IPS DF 19.7 (cell line): ENCODE measurements around the gene ZNF718.
A peak's percentile ranks its signal among the peaks of the same experiment; 100 is the strongest.
"Not testable (repeated sequence)": the region's sequence is repeated elsewhere in the genome, so short reads cannot be mapped to it uniquely, and the experiment has no call there.

ENCODE experiments used
- DNase-seq: peaks from one replicate; pipeline ENCODE4 v3.0.0-alpha.2; 2013; ENCODE audit warnings: low read depth, low spot score

ZNF718 gene

DNA sequence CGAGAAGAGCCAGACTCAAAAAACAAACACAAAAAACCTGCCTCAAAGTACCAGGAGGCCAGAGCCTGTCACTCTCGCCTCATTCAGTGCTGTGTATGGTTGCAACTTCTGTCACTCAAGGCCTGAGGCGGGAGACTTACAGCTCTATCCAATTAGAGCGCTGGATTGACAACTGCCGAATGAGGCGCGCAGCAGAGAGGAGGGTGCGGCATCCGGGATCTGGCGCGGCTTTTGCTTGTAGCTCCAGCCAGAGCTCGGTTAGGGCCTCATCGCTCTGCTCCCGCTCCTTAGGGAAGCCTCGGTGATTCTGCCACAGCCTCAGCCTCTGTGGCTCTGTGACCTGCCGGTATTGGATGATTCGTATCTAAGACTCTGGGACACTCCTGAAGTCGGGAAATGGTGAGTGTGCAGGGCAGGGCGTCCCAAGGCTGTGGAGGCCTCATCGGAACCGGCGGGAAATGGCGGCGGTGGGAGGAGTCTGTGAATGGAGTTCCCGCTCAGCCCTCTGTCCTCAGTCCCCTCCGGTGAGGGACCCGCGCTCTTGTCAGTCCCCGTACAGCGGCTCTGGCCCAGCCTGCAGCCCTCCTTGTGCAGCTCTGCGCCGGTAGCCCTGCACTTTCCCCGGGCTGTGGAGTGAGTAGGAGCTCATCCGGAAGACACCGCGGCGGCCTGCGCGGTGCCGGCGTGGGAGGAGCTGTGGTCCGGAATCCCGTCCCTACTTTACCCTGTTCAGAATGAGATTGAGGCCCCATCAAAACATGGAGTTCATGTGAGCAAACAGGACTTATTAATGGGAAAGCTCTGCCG, at the start of gene ZNF718:
Gene ZNF718 (plus strand): TSS at position 227 of the 807 bp plus-strand sequence. CDS start 170 bp downstream, at position 397.
- peak; percentile 95 for DNase-seq

DNA sequence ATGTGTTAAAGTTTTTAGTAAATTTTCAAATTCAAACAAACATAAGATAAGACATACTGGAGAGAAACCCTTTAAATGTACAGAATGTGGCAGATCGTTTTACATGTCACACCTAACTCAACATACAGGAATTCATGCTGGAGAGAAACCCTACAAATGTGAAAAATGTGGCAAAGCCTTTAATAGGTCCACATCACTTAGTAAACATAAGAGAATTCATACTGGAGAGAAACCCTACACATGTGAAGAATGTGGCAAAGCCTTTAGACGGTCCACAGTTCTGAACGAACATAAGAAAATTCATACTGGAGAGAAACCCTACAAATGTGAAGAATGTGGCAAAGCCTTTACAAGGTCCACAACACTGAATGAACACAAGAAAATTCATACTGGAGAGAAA, 38.4 kb upstream of the ZNF718 start:
- DNase-seq: no peak

DNA sequence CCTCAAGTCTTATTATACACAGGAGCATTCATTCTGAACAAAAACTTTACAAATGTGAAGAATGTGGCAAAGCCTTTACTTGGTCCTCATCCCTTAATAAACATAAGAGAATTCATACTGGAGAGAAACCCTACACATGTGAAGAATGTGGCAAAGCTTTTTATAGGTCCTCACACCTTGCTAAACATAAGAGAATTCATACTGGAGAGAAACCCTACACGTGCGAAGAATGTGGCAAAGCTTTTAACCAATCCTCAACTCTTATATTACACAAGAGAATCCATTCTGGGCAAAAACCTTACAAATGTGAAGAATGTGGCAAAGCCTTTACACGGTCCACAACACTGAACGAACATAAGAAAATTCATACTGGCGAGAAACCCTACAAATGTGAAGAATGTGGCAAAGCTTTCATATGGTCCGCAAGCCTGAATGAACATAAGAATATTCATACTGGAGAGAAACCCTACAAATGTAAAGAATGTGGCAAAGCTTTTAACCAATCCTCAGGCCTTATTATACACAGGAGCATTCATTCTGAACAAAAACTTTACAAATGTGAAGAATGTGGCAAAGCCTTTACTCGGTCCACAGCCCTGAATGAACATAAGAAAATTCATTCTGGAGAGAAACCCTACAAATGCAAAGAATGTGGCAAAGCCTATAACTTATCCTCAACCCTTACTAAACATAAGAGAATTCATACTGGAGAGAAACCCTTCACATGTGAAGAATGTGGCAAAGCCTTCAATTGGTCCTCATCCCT, 37.6 kb upstream of the ZNF718 start:
- not testable (repeated sequence) for DNase-seq

DNA sequence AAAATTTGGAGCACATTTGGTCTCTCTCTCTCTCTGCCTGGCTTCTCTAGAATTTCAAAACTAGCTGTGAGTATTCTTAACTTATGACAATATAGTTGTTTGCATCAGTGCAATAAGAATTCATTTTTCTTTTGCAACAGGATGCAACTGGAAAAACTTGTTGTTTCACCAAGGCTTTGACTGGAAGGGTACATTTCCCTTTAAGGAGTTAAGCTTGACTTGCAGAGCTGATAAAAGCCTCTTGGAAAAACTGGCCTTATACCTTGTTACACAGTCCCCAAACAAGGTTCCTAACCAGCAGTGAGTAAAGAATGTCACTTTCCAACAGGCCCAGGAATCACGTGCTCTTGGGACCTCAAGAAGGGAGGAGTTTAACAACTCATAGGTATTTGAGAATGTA, 25.9 kb upstream of the ZNF718 start:
- no peak for DNase-seq

DNA sequence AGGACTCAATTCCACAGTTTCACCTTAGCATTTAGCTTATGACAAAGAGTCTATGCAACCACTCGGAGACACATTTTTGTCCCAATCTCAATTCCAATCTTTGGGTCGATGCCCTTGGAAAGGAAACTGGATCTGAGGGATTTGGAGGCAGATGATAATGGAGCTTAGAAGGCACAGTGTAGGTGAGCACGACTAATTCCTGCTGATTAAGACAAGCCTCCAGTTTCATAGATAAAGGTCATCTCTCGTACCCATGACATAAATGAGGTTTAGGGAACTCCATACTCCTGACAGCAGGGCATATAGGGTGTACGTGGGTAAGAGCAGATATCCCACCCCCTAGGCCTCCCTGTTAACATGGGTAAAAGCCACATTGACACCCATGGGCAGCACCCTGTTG, 24.4 kb upstream of the ZNF718 start:
- no peak for DNase-seq

DNA sequence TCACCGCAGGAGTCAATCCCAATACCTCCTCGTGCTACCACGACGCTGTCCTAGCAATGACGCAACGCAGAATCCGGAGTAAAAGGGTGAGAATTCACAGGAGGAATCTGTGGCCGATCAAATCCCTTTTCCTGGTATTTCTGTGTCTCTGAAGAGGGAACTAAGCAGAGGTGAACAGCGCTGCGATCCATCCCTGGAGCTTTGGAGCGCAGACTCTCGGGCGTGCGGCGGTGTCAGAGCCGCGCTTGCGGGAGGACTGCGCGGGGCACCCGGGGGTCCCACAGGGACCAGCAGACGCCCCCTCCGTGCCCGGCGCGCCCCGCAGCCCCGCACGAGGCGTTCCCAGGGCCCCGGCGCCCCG, 17.2 kb upstream of the ZNF718 start:
- DNase-seq: no peak

DNA sequence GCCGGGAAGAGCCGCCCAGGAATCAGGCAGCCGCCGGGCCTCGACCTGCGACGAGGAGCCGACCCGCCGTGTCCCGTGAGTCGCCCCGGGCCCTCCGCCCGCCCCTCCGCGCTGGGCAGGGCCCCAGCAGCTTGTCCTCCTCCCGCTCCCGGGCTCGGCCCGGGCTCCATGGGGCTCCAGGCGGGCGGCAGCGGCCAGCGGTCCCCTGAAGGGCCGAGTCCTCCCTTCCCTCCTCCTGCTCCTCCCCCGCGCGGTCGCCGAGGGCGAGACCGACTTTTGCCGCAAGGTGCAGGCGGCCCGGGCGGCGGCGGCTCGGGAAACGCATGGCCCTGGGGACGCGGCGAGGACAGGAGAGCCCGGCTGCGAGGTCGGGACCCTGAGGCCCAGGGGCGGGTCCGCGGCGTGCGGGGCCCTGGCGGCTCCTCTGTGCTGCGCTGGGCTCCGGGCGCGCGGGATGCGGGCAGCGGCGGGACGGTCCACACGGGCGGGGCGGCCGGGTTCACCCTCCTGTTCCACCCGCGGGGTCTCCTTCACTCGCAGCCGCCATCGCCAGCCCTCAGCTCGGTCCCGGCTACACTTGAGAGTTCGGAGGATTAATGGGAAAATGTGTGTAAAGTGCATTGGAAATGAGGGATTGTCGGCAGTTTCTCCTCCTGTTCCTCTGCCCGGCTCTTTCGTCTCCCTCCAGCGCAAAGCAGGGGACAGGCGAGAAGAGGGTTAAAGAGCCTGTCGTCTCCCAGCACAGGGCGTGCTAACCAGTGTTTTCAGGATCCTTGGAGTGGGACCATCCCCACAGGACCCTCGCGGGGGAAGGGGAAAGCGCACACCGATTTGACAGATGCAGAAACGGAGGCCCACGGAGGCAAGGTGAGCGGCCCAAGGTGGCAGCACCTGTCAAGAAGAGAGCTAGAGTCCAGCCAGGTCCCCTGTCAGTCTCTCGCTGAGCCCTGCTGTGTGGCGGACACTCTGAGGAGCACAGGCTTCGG, 16.6 kb upstream of the ZNF718 start:
- DNase-seq: no peak

DNA sequence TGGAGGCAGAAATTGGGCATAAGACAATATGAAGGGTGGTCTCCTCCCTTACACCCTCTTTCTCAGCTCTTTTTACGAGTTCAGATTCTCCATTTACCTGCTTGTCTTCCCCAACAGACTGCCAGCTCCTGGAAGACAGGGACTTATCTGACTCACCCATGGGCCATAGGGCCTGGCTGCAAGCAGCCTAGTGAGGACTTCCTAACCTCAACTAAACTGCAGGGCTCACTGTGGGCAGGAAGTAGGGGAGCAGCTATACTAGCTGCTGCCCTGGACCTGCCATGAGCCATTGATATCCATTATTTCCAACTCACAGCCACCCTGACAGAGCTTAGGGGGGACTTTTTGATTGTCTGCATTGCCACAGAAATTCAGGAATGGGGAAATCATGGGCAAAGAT, 11.5 kb upstream of the ZNF718 start:
- DNase-seq: no peak

DNA sequence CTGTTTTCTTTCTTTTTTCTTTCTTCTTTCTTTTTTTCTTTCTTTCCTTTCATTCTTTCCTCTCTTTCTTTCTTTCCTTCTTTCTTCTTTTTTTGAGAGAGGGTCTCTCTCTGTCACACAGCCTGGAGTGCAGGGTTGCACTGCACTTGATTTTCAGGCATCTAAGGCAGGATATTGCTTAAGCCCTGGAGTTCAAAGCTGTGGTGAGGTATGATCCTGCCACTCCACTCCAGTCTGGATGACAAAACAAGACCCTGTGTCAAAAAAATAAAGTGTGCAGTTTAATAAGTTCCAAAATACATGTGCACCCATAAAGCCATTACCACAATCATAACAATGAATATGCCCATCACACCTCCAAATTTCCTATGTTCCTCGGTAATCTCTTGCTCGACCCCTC, 10.6 kb upstream of the ZNF718 start:
- no peak for DNase-seq

DNA sequence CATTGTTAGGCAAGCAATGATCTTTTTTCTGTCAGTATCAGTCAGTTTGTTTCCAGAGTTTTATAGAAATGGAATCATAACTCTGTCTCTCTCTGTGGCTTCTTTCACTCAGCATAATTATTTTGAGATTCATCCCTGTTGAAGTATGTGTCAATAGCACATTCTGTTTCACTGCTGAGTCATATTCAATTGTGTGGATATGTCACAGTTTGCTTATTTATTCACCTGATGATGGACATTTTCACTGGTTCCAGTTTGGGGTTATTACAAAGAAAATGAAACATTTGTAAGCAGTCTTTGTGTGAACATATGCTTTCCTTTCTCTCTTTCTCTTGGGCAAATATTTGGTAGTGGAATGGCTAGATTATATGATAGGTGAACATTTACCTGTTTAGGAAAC, 10.2 kb upstream of the ZNF718 start:
- DNase-seq: no peak

DNA sequence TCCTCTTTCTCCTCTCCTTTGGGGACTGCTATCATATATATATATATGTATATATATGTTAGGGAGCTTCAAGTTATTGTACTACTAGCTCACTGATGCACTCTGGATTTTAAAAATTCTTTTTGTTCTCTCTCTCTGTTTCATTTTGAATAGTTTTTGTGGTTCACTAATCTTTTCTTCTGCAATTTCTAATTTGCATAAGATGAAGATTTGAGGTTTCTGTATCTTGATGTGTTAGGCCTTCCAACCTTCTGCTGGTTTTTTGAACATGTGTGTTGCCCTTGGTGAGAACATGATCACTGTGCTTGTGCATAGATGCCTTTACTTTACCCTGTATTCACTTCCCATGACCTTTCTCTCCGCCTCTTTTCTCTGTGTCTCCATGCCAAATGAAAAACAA, 7.8 kb upstream of the ZNF718 start:
- no peak for DNase-seq

DNA sequence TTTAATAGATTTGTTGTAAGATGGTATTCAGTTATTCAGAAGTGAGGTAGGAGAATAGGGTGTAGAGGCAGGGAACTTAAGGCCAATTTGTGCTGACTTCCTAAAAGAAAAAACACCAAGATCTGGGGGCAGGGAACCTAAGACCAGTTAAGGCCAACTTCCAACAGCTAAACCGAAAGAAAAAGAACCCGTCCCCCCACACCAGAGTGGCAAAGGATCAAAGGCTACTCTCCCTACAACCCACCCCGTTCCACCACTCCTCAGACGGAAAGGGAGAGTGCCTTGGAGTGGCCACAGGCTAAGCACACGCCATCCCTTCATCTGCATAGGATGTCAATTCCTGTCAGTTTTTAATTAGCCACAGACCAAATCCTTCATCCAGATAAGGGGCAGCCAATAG, 3.7 kb upstream of the ZNF718 start:
- DNase-seq: no peak

DNA sequence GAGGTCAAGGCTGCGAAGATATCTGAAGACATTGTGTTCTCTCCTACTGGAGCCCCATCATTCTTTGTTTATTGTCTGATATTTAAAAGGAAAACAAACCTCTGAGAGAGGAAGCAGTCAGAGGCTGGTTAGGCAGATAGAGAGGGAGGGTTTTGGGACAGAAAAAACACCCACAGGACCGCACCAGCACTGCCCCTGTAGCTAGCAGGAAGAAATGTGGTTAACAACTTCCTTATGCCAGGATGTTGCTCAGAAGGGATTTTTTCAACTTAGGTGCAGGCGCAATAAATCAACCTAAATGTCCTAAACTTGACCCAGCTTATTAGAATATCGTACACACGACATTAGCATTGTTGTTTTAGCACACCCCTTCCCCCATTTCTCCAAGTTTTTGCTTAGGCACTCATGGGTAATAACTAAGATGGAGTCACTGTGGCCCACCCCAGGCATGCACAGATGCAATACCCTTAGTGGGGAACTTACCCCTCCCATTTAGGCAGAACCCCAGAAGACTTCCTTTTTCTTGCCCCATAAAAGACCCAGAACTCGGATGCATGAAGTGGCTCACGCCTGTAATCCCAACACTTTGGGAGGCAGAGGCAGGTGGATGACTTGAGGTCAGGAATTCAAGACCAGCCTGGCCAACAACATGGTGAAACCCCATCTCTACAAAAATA, 2.8 kb upstream of the ZNF718 start:
- no peak for DNase-seq

DNA sequence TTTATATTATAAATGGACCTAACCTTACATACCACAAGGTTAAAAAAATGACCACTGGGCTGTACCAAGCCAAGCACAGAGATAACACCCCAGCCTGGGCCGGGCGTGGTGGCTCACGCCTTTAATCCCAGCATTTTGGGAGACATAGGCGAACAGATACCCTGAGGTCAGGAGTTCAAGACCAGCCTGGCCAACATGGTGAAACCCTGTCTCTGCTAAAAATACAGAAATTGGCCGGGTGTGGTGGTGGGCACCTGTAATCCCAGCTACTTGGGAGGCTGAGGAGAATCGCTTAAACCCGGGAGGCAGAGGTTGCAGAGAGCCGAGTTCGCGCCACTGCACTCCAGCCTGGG, 403 bp upstream of the ZNF718 start:
- DNase-seq: not testable (repeated sequence)

DNA sequence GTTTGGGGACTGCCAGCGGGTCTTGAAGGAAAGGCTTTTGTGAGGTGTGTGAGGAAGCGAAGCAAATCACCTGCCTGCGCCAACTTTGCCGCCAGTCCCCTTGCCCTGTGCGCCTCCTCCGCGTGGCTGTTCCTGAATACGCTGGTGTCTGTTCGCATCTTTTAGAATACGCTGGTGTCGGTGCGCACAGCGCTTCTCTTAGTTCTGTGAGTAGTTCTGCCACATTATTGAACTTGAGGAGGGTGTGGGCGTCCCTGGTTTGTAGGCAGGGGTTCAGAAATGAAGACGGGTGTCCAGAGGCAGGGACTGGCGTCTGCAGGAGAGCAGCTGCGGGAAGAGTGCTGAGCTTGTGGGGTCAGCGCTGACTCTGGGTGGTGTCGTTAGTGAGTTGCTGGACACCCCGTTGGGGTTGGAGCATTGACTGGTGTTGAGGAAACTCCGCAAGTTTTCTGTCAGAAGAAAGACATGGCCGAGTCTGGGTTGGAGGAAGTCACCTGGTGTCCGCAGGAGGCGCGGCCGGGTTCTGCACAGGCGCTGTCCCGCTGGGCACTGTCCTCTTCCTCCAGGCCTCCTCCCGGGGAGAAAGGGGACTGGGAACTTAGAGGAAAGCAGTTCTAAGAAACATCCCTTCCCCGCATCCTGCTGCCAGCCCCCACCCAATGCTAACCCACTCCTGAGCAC, 930 bp downstream of the ZNF718 start:
- no peak for DNase-seq

DNA sequence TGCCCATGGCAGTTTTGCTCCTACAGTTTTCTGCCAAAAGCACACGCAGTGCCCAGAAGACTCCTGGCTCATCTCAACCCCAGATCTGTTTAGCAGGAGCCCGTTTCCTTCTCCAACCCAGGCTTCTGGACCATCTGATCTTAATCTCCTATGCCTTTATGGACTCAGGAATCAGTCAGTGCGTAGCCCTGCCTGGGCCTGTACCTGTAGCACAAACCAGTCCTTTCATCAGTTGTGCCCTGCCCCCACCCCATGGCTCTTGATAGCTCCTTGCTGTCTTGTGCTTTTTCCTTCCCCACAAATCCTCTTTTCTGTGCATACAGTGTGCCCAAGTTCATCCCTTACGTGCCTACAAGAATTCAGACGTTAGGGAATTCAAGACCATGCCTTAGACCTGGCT, 1.5 kb downstream of the ZNF718 start:
- DNase-seq: no peak

DNA sequence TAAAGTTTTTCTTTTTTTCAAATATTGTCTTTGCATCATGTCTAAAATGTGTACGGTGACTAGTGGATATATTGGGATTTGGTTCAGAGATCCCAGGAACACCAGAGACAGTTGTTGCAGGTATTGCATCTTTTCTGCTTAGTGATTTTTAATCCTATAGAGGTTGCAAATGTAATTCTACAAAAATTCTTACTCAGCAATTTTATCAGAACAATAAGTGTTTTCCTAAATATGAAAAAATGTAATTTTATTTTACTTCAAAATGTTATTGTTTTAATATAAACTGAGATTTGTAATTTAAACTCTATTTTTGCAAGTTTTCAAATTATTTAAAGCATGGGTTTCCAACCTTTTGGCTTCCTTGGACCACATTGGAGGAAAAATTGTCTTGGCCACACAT, 8.2 kb downstream of the ZNF718 start:
- no peak for DNase-seq

DNA sequence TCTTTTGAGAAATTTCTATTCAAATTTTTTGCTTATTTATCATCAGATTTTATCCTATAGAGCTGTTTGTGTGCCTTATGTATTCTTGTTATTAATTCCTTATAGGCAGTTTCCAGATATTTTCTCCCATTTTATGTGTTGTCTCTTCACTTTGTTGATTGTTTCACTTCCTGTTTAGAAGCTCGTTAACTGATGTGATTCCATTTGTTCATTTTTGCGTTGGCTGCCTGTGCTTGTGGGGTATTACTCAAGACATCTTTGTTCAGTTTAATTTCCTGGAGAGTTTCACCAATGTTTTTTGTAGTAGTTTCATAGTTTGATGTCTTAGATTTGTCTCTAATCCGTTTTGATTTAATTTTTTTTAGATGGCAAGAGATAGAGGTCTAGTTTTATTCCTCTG, 14.6 kb downstream of the ZNF718 start:
- DNase-seq: no peak

DNA sequence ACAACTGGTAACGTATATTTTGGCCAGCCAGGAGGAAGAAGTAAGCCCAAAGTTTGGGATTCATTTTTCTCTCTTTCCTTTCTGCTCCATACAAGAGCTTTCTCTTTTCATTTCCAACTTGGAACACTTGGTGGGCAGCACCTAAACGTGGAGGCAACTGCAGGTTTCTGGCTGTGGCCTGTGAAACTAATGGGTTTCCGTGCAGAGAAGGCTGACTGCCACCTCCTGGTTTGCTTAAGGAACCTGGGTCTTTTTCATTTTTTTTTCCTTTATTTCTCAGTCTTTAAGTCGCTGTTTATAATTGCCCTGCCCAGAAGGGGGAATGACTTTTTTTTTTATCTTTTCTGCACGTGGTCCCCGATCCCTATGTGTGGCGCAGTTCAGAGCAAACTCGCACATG, 15.4 kb downstream of the ZNF718 start:
- DNase-seq: no peak

DNA sequence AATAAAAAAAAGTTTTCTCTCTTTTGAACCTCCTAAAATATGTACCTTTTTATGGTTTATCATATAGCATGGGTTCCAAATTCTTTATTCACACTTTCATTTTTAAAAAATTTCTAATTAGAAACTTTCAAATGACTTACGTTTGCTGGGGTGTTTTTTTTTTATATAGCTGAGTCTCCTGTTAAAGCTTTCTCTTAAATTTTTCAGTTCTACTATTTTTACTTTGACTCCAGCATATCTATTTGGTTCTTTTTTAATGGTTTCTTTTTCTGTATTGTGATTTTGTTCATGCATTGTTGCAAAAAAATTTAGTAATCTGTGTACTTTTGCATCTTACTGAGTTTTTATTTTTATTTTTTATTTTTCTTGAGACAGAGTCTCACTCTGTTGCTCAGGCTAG, 22.3 kb downstream of the ZNF718 start:
- DNase-seq: no peak

DNA sequence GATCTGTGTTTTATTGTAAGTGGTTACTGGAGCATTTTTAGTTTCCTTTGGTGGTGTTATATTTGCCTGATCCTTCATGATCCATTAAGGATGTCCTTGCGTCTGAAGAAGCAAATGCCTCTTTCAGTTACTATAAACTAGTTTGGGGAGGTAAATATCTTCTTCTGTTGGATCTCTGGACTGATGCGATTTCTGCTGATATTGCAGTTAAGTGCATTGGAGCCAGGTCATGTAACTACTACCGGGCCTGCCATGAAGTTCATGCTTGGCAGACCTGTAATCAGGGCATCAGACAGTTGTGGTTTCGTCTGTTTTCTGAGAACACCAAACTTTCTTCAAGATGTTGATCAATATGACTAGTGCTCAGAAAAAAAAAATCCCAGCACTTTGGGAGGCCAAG, 22.9 kb downstream of the ZNF718 start:
- no peak for DNase-seq
